Measurements from ENCODE around the gene THOC6.
"Not testable (repeated sequence)": the region's sequence is repeated elsewhere in the genome, so short reads cannot be mapped to it uniquely, and the experiment has no call there.

Gene THOC6

GRCh38 chr16:3057181-3058138 lies 33.6 kb downstream of the THOC6 start:
- DNase-seq: no peak

- DNase-seq: peak; percentile 51
Observed at GRCh38 chr16:3058139-3059030, 34.5 kb downstream of the THOC6 start.

DNA sequence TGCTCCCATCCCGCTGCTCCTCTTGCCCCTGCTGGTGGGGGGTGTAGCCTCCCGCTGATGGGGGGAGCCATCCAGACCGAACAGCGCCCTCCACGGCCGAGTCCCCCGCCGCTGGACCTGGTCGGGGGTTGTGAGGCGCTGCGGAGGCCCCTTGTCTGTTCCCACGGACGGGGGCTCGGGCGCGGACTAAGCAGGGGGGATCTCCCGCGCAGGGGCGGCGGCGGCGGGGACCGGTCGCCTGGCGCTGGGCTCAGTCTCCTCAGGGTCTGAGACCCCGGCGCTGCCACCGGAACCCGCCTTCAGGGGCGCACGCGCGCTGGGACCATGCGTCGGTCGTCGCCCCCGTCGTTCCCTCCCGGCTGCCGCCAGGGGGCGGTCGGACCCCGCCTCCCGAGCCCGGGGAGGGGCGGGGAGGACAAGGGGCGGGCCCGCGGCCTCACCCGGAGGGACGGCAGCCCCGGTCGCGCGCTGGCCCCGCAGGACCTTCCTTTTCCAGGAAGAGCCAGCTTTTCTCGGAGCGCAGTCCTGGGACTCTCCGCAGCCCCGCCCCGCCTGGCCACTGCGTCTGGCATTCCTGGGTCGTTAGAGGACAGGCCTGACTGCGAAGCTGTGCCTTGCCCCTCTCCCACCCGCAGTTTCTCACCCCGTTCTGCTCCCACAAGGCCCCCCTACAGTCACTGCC lies 35.3 kb downstream of the THOC6 start:
- DNase-seq: peak; percentile 81

DNA sequence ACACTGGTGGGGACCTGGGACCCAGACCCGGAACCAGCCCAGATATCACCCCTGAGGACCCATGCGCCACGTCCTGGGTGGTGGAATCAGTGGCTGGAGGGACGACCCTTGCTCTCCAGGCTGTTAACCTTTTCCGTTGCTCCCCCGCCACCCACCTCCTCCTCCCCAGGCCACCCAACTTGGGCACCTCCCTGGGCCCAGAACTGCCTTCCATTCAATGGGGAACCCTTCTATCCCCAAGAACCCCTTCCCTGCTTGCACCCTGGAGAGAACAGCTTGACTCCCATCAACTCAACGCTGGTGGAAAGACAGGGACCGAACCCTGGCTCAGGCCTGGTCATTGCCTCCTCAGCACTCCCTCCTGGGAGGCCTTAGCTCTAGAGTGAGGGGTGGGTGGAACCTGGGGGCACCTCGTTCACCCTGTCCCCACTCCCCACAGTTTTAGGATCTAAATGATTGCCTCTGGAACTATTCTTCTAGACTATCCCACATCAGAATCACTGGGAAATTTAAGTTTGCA lies 35.9 kb downstream of the THOC6 start:
- DNase-seq: no peak

DNA sequence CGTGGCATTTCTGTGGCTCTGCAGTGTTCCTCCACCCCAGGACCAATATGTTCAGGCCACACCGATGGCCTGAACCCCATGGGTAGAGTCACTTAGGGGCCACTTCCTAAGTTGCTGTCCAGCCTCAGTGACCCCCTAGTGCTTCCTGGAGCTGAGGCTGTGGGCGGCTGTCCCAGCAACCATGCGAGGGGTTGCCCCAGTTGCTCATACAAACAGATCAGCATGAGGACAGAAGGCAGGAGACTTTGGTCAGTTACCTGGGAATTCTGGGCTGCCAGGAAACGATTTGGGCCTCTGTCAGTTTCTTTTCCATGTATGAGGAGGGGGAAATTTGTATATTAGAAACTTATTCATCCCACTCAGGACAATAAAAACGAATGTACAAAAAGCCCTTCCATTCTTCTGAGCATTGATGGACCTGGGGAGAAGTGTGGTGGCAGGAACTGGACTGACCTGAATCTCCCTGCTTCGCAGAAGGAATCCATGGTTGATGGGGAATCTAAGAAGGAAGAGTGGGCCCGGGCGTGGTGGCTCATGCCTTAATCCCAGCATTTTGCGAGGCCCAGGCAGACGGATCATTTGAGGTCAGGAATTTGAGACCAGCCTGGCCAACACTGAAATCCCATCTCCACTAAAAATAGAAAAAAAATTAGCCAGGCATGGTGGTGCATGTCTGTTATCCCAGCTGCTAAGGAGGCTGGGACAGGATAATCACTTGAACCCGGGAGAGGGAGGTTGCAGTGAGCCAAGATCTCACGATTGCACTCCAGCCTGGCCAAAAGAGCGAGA lies 36.7 kb downstream of the THOC6 start:
- no peak for DNase-seq

- no peak for DNase-seq
Observed at GRCh38 chr16:3062553-3062952, 38.7 kb downstream of the THOC6 start.

- no peak for DNase-seq
Observed at GRCh38 chr16:3063625-3064386, 40.0 kb downstream of the THOC6 start.

- peak; percentile 60 for DNase-seq
Observed at GRCh38 chr16:3065069-3065741, 41.4 kb downstream of the THOC6 start, which contains the start of gene IL32. IL32 (plus strand) TSS chr16:3065640; CDS start chr16:3065812, 172 bp downstream.

- peak; percentile 40 for DNase-seq
Observed at GRCh38 chr16:3065742-3066439, 42.1 kb downstream of the THOC6 start.

DNA sequence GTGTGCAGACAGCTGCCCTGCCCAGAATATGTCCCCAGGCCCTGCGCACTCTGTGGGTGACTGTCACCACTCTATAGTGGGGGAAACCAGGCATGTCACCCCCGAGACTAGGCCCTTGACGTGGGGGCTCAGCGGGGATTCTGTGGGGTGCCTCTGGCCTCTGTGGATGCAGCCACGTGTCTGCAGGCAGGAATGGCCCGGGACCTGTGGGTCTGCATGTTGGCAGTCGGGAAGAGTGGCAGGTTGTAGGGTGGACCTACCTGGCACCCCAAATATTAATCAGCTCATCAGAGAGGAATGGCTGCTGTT lies 42.6 kb downstream of the THOC6 start:
- no peak for DNase-seq

GRCh38 chr16:3068487-3068886 lies 44.7 kb downstream of the THOC6 start:
- DNase-seq: no peak

GRCh38 chr16:3069146-3069545 lies 45.3 kb downstream of the THOC6 start:
- DNase-seq: not testable (repeated sequence)

DNA sequence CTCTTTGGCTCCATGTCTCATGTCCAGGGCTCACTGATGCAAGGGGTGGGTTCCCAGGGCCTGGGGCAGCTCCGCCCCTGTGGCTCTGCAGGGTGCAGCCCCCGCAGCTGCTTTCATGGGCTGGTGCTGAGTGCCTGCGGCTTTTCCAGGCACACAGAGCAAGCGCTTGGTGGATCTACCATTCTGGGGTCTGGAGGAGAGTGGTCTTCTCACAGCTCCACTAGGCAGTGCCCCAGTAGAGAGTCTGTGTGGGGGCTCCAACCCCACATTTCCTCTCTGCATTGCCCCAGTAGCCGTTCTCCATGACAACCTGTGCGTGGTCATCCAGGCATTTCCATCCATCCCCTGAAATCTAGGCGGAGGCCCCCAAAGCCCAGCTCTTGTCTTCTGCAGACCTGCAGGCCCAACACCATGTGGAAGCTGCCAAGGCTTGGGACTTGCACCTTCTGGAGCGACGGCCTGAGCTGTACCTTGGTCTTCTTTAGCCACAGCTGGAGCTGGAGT lies 46.8 kb downstream of the THOC6 start:
- DNase-seq: no peak

- no peak for DNase-seq
Observed at GRCh38 chr16:3071655-3072054, 47.8 kb downstream of the THOC6 start.

GRCh38 chr16:3072148-3072547 lies 48.3 kb downstream of the THOC6 start:
- DNase-seq: not testable (repeated sequence)

GRCh38 chr16:3072576-3073263 lies 48.9 kb downstream of the THOC6 start:
- DNase-seq: not testable (repeated sequence)

DNA sequence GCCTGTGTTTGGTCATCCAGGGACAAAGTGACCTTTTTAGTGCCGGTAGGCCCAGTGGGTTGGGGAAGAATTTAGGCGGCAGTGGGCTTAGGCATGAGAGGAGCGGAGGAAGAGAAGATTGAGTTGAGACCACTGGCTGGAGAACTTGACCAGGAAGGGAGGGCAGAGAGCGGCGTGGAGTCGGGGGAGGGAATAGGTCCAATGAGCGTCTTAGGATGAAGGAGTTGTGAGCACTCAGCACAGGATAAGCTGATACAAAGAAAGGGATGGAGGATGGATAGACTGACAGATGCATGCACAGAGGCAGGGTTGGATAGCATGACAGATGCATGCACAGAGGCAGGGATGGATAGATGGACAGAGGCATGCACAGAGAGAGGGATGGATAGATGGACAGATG lies 49.6 kb downstream of the THOC6 start:
- no peak for DNase-seq

- peak; percentile 70 for DNase-seq
Observed at GRCh38 chr16:3074860-3075522, 51.2 kb downstream of the THOC6 start.

- DNase-seq: no peak
Observed at GRCh38 chr16:3075523-3075915, 51.7 kb downstream of the THOC6 start.
